Mucosa of descending colon (tissue), 3 donors: Measurements from ENCODE around the gene MIDN. TPM values are rescaled to one million over a fixed set of nuclear protein-coding genes. Genes with fewer than 3 reads are reported as not detected.

Experiments
- ATAC-seq: fragments of 200-7000 bp; cut with Tn5 transposase; one replicate; pipeline ENCODE4 v1.9.1; 2020; ENCODE audit warnings: mild to moderate bottlenecking, moderate library complexity
- DNase-seq, 3 donors: peaks; one replicate each; pipeline ENCODE4 v3.0.0-alpha.2; 2020
- H3K36me3 ChIP-seq: fragments of 200-600 bp; one replicate; pipeline ENCODE4 v1.8.0; 2021; ENCODE audit warnings: low read depth, mild to moderate bottlenecking
- H3K4me1 ChIP-seq: fragments of 200-600 bp; one replicate; pipeline ENCODE4 v1.8.0; 2021; ENCODE audit warnings: low read depth, mild to moderate bottlenecking
- H3K4me3 ChIP-seq: fragments of 200-600 bp; one replicate; pipeline ENCODE4 v1.8.0; 2021; ENCODE audit warnings: mild to moderate bottlenecking
- H3K9me3 ChIP-seq: fragments of 200-600 bp; one replicate; pipeline ENCODE4 v1.8.0; 2021; ENCODE audit warnings: mild to moderate bottlenecking
- CTCF ChIP-seq: fragments of 200-600 bp; IDR thresholded peaks from one replicate; pipeline ENCODE4 v1.8.0; 2022; ENCODE audit warnings: antibody characterized with exemption, mild to moderate bottlenecking
- intact Hi-C, 2 donors: fragments of 100-400 bp; cut with DNase I in 1 of 2; cut with micrococcal nuclease in 1 of 2; formaldehyde crosslinking; loops; one replicate each; pipeline versions ENCODE4 v1.11.0 to v1.11.1; 2022; cut with DNase I, micrococcal nuclease
- total RNA-seq, 3 donors: library from RNA; stranded (reverse); fragmentation: NEBNext Ultra II Directional in 2 of 3; extraction: Animal tissue kit (Norgen Biotek cat#: 25700) in 2 of 3; gene quantifications; one replicate each; pipeline versions ENCODE4 v1.2.1 to v1.2.4, GENCODE V29; 2021 to 2023
- donor health status: DM: no; HTN: no; CAD: no; lungs with moderate emphysema.
- donor health status: DM: no; HTN: no; CAD: no.
- donor health status: DM: no; HTN: yes; CAD: no.

Gene MIDN
- total RNA-seq, 3 donors from 2014 or later: 136 to 251 (median 213) TPM

- intact Hi-C loops: no loop called here
- Histone ChIP-seq H3K36me3 (no peaks in the 10 kb centered on the region), H3K4me3 (no peak within 1 kb of the TSS), H3K9me3 (no peaks in the 10 kb centered on the region), H3K4me1 (peaks cover 36% of the 10 kb centered on the region)
- DNase-seq (peak in 1 of 3 donors; percentile 50), ATAC-seq (no peak)
- no peak for TF ChIP-seq CTCF
Observed at GRCh38 chr19:1237754-1238368, 10.5 kb upstream of the MIDN start, which contains the start of gene CBARP. CBARP (minus strand) TSS chr19:1238005; CDS start chr19:1236100, 1,905 bp downstream.

- ATAC-seq: no peak
- H3K36me3 ChIP-seq: no peaks in the 10 kb centered on the region
- no peak for DNase-seq
- intact Hi-C loops: no loop called here
- no peak for TF ChIP-seq CTCF
- H3K9me3 ChIP-seq: no peaks in the 10 kb centered on the region
- H3K4me1 ChIP-seq: peaks cover 36% of the 10 kb centered on the region
- H3K4me3 ChIP-seq: no peak overlapping the region
Observed at GRCh38 chr19:1238369-1239303, 9.7 kb upstream of the MIDN start.

GRCh38 chr19:1239420-1239795 is 9.0 kb upstream of the MIDN start:
- H3K4me3 ChIP-seq: no peak overlapping the region
- intact Hi-C loops: no loop called here
- H3K9me3 ChIP-seq: no peaks in the 10 kb centered on the region
- H3K4me1 ChIP-seq: peaks cover 39% of the 10 kb centered on the region
- no peak for ATAC-seq
- no peaks in the 10 kb centered on the region for H3K36me3 ChIP-seq
- TF ChIP-seq CTCF: no peak
- DNase-seq: no peak

GRCh38 chr19:1239796-1240737 is 8.3 kb upstream of the MIDN start:
- H3K9me3 ChIP-seq: no peaks in the 10 kb centered on the region
- no peaks in the 10 kb centered on the region for H3K36me3 ChIP-seq
- H3K4me1 ChIP-seq: peaks cover 46% of the 10 kb centered on the region
- ATAC-seq (peak; percentile 48), DNase-seq (peak; percentile 81 to 90 (median 89))
- peak; percentile 82 for TF ChIP-seq CTCF
- intact Hi-C loops: no loop called here
- H3K4me3 ChIP-seq: no peak overlapping the region

GRCh38 chr19:1240925-1241324 is 7.5 kb upstream of the MIDN start:
- peak in 1 of 3 donors; percentile 53 for DNase-seq

More at GRCh38 chr19:1240925-1241324, 7.5 kb upstream of the MIDN start:
- Histone ChIP-seq H3K36me3 (no peaks in the 10 kb centered on the region), H3K9me3 (no peaks in the 10 kb centered on the region), H3K4me3 (no peak overlapping the region), H3K4me1 (peaks cover 55% of the 10 kb centered on the region)
- TF ChIP-seq CTCF: no peak
- no peak for ATAC-seq
- intact Hi-C loops: no loop called here
